OCI-M2 (cell line): Measurements from ENCODE around the gene LCOR.
A peak's percentile ranks its signal among the peaks of the same experiment; 100 is the strongest.
"Not testable (repeated sequence)": the region's sequence is repeated elsewhere in the genome, so short reads cannot be mapped to it uniquely, and the experiment has no call there.

Experiments
- DNase-seq: peaks from one replicate; lab custom pipeline; 2025; ENCODE audit not compliant: unreplicated experiment; lab: John Stamatoyannopoulos, UW

The LCOR gene

DNA sequence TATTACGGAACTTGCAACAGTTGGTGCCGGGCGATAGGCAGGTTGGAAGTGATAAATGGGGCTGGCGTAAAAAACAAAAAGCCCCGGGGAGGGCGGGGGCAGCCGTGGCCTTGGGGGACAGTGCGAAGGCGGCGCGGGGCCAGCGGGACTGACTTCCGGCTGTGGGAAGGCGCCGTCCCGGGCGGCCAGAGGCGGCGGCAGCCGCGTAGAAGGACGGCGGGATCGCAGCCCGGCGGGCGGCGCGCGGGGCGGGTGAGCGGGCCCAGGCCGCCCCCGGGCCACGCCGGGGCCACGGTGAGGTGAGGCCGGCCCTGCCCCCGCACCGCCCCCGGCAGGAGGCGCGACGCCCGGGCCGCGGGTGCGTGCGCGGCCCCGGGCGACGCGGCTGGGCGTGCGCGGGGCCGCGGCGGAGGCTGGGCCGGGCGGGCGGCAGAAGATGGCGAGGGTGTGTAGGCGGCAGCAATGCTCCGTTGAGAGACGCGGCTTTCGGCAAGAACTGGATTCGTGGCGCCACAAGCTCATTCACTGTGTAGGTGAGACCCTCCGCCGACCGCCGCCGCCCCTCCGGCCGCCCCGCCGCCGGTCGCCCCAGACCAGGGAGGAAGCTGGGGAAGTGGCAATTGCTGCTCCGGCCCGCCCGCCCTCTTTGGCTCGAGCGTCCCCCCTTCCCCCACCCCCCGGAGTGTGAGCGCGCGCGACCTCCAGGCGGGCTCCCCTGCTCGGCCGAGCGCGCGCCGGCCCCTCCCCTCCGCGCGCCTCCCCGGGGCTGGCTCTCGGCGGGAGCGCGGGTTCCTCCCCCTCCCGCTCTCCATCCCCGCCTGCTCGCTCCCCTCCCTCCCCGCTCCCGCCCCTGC, at the start of gene LCOR:
TSS of gene LCOR (plus strand) at position 432 of the 854 bp plus-strand sequence. CDS start 116,760 bp downstream, outside the sequence.
- peak; percentile 22 for DNase-seq

DNA sequence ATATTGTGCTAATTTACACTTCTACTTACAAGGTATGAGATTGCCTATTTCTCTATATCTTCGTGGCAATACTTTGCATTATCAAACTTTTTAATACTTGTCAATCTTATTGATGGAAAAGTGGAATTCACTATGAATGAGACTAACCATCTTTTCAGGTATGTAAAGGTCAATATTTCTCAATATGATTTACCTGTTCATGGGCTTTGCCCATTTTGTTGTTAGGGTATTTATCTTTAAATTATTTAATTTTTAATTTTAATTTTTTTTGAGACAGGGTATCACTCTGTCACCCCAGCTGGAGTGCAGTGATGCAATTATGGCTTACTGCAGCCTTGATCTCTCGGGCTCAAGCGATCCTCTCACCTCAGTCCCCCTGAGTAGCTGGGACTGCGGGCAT, 47.8 kb upstream of the LCOR start:
- no peak for DNase-seq

DNA sequence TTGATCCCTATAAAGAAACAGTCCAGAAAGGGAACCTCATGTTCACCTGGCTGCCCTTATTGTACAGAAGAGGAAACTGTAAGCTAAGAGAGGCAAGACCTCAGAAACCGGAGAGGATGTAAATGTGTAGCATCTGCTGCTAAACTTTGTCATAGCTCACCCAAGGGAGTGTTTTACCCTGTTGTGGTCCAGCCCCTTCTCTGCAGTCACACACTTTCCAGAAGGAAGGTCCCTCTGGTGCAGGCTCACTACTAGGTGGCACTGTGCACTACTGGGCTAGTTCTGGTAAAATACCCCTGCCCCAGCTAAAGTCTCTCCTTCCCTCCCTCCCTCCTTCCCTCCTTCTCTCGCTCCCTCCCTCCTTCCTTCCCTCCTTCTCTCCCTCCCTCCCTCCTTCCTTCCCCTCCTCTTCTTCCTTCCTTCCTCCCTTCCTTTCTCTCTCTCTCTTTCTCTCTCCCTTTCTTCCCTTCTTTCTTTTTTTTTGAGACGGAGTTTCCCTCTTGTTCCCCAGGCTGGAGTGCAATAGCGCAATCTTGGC, 42.5 kb upstream of the LCOR start:
- no peak for DNase-seq

DNA sequence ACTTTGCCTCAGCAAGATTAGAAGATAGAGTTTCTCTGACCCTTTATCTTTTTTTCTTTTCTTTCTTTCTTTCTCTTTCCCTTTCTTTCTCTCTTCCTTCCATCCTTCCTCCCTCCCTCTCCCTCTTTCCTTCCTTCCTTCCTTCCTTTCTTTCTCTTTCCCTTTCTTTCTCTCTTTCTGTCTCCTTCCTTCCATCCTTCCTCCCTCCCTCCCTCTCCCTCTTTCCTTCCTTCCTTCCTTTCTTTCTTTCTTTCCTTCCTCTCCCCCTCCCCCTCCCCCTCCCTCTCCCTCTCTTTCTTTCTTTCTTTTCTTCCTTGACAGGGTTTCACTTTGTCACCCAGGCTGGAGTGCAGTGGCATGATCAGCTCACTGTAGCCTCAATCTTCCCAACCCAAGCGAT, 40.2 kb upstream of the LCOR start:
- DNase-seq: no peak

DNA sequence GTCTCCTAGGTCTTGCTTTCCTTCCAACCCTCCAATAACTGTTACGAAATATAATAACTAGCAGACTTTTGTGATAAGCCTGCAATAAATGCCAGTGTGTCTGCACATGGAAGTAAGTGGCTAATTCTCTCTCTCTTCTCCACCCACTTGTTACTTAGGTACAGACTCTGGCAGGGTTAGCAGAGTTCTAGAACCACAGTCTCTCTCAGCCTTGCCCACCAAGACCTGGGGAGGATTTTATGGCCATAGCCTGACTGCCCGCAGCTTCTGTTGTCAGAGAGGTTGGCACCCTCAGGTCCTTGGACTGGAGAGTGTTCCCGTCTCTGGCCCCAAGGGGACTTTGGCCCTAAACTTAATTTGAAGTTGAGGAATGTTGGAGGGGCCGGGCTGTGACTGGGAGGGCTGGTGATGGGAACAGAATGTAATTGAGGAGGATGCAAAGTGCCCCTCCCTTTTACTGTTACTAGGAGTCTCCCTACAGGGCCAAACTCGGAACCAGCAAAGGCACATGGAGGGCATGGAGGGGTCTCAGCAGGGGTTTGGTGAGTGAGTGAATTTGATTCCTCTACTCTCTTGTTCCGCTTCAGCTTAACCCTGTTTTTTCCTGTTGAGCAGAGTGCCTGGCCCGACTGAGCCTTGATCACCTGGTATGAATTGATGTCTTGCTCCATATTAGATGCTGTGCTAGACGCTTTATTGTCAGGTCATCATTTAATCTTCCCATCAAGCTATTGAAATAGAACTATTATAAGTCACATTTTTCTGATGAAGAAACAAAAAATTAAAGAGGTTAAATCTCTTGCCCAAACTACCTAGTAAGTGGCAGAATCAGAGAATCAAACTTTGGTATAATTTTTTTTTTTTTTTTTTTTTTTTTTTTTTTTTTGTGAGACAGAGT, 37.0 kb upstream of the LCOR start:
- DNase-seq: no peak

DNA sequence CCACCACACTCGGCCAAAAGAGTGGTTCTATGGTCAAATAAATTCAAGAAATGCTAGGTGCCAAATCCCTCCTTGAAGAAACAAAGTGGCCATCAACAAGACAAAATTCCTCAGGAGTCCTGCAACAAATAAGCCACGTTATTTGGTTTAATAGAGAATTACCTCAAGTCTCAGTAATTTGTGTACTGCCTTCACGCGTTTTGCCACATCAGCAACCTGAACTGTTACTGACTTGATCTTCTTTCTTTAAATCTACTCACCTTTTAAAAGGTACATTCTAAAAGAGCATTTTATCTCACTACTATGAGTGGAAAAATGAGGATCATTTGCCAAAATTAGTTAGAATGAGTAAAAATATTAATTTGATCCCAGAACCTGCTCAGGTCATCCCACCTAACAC, 34.6 kb upstream of the LCOR start:
- DNase-seq: no peak

DNA sequence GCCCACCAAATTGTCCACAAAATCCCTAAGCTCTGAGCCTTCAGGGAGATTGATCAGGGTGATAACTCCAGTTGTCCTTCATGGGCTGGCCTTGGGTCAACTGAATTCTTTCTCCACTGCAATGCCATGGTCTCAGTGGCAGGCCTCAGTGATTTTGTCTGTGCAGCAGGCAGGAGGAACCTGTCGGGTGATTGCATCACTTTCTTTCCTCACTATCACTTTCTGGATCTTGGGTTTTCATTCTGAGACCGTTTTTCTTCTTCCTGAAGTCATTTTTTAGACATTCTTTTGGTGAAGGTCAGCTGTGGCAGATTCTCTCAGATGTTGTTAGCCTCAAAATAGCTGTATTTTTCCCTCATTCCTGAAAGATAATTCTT, 28.8 kb upstream of the LCOR start:
- no peak for DNase-seq

DNA sequence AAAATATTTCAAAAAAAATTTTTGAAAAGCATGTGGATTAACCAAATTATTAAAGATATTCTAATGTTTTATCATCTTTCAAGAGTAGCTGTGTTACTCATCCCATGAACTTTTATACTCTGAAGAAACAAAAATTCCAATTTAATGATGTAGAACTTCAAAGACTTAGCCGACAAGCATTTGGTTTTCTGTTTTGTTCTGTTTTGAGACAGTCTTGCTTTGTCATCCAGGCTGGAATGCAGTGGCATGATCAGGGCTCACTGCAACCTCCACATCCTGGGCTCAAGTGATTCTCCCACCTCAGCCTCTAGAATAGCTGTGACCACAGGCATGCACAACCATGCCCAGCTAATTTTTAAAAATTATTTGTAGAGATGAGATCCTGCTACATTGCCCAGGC, 17.8 kb upstream of the LCOR start:
- DNase-seq: no peak

DNA sequence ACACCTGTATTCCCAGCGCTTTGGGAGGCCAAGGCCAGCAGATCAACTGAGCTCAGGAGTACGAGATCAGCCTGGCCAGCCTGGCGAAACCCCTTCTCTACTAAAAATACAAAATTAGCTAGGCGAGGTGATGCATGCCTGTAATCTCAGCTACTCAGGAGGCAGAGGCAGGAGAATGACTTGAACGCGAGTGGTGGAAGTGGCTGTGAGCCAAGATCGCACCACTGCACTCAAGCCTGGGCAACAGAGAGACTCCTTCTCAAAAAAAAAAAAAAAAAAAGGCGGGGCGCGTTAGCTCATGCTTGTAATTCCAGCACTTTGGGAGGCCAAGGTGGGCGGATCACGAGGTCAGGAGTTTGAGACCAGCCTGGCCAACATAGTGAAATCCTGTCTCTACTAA, 13.1 kb upstream of the LCOR start:
- DNase-seq: not testable (repeated sequence)

DNA sequence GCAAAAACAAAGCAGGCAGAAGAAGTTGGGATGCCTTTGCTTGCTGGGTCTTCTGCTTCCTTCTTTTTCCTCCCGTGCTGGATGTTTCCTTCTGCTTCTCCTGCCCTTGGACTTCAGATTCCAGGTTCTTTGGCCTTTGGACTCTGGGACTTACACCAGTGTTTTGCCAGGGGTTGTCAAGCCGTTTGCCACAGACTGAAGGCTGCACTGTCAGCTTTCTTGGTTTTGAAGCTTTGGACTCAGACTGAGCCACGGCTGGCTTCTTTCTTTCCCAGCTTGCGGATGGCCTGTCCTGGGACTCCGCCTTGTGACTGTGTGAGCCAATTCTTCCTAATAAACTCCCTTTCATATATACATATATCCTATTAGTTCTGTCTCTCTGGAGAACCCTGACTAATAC, 11.3 kb upstream of the LCOR start:
- DNase-seq: no peak

DNA sequence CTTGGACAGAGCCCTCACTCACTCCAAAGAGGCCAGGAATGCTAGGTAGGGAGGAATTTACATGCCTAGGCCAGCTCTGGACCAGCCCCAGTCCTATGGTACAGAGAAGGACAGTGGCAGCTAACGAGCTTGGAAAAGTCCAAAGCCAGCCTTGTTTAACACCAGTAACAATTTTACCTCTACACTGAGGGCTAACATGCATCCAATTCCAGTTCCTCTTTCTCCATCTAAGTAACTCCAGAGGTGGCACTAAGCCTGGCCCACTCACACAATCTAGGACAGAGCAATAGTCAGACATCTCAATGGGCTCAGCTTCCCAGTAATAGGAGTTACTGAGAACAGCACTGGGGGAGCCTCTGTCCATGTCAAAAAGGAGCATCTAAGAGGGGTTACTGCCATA, 5.7 kb upstream of the LCOR start:
- DNase-seq: no peak

DNA sequence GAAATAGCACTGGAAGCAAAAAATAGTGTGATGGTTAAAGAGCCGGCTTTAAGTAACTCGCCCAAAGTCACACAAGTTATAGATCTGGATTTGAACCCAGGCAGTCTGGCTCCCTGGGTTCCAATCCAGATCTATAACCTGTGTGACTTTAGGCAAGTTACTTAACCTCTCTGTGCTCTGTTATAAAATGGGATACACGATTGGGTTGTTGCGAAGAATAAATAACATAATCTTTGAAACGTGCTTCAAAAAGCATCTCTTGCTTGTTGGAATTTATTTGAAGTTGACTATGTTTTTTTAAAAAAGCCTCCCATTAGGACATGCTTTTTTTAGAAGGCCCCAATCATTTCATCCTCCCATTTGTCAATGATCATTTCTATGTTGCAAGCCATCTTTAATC, 3.5 kb upstream of the LCOR start:
- no peak for DNase-seq

DNA sequence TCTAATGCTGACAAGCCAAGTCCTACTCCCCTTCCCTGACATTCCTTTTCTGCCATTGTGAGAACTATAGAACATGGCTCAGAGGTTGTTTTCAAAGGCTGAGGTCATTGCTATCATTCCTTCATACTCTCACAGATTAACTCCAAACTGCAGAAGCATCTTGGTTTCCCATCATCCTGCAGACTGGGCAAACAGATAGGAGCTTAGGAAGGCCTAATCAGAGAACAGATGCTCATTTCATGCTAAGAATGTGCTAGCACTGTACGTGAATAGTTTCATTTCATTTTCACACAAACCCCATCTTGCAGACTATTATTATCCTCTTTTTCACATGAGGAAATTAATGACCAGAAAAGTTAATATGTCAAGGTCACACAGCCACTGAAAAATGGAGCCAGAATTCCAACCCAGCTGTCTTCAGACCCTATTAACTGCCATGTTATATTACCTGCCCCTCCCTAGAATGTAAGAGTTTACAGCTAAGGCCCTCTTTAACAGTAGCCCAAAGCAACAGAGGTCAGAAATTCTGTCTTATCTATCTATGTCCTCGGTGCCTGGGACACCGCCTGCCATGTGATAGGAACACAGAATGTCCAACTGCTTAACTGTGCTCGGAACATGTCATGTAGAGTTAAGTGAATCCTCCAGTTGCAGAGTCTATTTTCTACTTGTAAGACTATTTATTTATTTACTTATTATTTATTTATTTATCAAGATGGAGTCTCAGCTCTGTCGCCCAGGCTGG, 2.9 kb upstream of the LCOR start:
- peak; percentile 52 for DNase-seq

DNA sequence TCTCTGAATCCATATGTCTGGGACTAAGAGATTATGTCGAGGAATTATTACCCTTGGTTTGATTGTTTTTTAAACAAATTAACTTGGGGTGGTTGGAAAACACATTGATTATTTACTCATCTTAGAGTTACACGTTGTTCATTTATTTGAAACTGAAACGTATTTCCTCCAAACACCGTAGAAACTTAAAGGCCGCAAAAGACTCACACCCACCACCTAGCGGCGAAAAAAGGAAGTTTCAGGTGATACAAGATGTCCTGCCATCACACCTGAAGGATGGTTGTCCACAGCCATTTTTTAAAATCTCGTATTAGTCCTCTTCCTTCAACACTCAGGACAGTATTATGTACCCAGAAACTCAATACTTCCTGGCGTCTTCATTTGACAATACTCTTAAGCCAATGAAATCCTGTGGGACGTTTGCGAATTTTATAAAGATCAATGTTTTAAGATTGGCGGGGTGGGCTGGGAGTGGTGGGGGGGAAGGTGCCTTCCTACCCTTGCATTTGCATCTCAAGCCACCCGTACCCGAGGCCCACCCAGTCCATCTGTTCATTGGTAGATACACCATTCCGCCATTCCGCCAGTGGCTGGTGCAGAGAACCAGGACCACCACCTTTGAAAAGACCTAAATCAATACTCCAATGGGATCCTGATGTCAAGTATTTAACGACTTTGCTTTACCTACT, 1.4 kb upstream of the LCOR start:
- peak; percentile 68 for DNase-seq

DNA sequence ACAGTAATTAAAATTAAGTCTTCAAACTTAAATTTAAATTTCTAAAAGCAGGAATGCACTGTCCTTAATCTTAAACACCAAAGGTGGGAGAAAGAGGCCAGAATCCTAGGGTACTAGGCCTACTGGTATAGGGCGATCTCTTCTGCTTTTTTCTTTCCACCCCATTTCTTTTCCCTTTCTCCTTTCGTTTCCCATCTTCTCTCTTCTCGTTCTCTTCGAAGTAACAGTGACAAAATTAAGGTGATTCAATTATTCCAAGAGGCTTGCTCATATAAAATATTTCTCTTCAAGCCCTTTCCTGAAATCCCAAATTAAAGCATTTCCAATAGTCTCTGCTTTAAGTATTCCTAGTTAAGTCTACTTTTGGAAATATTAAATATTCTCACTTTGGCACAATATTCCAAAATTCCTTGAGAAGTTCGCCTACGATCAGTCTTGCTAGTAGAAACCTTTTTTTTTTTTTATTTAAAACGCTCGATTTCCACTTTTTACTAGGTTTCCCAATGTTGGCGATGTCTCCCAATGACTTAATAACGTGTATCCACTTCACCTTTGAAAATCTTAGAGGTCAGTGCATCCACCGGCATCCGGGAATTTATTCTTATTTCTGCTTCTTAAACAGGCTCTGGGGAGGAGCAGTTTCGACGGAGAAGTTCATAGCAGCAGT, 765 bp upstream of the LCOR start:
- DNase-seq: no peak

DNA sequence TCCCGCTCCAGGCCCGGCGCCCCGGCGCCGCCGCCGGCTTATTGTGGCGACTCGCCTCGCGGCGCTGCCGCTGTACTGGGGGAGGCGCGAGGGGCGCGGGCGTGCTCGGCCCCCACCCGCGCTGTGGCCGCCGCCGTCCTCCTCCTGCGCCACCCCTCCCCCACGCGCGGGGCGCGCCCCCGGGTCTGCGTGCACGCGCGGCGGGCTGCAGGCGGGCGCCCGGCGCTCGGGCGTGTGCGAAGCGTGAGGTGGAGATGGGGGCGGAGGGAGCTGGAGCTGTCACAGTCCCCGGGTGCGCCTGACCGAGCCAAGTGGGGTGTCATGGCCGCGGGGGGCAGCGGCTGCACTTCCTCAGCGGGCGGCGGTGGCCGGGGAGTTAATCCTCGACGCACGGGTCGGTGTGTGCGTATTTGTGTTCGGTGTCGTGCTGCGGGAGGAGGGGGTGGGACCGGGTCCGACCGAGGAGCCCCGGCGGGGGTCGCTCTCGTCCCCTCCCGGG, 672 bp downstream of the LCOR start:
- no peak for DNase-seq

DNA sequence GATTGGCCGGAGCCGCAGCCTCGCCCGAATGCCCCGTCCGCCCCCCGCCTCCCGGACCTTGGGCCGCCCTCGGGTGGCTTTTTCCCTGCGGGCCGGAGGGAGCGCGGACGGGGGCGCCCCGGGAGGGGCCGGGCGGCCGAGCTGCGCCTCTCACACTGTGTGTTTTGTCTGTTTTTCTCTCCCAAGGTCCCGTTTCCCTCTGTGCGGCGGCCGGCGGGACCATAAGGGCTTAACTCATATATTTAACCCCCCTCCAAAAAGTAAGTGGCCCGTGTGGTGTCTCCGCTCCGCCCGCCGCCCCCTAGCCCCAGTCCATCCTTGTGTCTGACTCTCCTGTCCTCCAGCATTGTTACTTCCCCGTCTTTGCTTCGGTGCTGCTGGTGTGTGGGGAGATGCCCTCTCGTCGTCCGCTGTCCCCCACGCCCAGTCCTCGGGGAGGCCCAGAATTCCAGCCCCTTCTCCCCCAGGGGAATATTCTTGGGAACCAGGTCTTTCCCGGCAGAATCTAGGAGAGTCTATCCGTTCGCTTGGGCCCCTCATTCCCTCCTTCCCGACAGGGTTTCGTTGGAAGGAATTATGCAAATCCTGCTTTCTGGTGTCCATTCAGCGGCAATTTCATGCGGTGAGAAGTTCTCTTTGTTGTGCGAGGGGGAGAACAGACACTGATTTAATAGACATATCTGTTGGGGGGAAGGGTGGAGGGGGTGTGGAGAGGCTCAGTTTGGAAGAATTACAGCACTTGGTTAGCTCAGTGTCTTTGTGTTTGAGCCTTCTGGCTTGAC, 1.3 kb downstream of the LCOR start:
- DNase-seq: no peak

DNA sequence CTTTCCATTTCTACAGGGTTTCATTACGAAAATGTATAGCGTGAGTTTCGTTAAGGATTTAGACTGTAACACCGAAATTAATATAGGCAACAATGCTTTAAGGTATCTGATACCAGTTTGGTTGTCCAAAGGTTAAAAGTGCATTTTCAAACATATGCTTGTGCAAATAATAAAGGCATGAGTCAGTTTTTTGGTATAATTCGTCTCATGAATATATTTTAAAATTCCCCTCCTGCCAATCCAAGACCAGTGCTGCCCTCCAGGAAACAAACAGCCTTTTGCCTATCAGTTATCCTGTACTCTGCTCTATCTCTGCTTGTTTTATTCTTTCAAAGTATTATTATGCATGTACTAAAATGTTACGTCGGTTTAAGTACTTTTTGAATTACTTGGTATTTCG, 2.0 kb downstream of the LCOR start:
- no peak for DNase-seq

DNA sequence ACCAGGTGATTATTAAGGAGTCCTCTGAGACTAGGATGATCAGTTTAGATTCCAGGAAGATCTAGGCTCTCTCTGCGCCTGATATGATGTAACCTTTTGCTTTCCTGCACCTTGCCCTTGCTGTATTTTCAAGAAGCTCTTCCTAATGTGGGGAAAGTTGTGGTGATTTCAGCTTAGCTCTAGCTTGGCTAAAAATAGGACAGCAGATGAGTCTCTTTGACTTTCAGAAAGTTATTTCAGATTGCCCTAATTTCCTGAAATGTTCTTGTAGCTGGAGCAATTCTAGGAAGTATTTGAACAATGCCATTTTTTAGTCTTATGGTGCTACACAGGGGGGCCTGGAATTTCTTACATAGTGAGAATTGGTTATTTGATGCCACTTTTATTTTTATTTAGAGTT, 3.8 kb downstream of the LCOR start:
- DNase-seq: no peak
